Pulmonary artery endothelial cell (primary cell): ENCODE data around the gene GPR12. TPM values are rescaled to one million over a fixed set of nuclear protein-coding genes. Genes with fewer than 3 reads are reported as not detected.

ENCODE experiments used
- DNase-seq: peaks from one replicate; pipeline ENCODE4 v3.0.0-alpha.2; 2011; ENCODE audit warnings: low read depth, low spot score
- total RNA-seq: library from RNA; depleted of rRNA; stranded (reverse); fragments of >200 nt; gene quantifications from 2 replicates; pipeline ENCODE4 v1.2.3, GENCODE V29; 2014

The GPR12 gene
- total RNA-seq, 1 donor from 2014 or later: not detected

GRCh38 chr13:26705536-26705935 is 55.0 kb downstream of the GPR12 start:
- DNase-seq: no peak

Other genes with a start within 250 kb of the GPR12 start
- 15.8 and 16.2 TPM in 2 replicates for gene WASF3, start 203.1 kb downstream of the GPR12 start, total RNA-seq